Urothelium cell line (cell line): ENCODE measurements around the gene COL20A1.

Experiments used
- DNase-seq: peaks from one replicate; pipeline ENCODE4 v3.0.0; 2011; ENCODE audit warnings: low spot score, mixed read lengths
- FAIRE-seq: peaks from 2 replicates; lab custom pipeline; 2011; peaks lifted over from hg19 to GRCh38; lab: Jason Lieb, UNC

Gene COL20A1

GRCh38 chr20:63357921-63358905 is 65.2 kb downstream of the COL20A1 start:
- FAIRE-seq (no peak), DNase-seq (no peak)

- DNase-seq (no peak), FAIRE-seq (no peak)
Measured at GRCh38 chr20:63359164-63359934, 66.4 kb downstream of the COL20A1 start.

GRCh38 chr20:63359937-63360849 is 67.2 kb downstream of the COL20A1 start:
- FAIRE-seq (no peak), DNase-seq (no peak)

GRCh38 chr20:63360850-63361518 is 68.0 kb downstream of the COL20A1 start, which contains the start of gene CHRNA4:
TSS of gene CHRNA4 (minus strand) at chr20:63361349. CDS start at chr20:63361165, 184 bp downstream.
- FAIRE-seq (no peak), DNase-seq (peak; percentile 46)

- FAIRE-seq (no peak), DNase-seq (no peak)
Measured at GRCh38 chr20:63361519-63362435, 68.8 kb downstream of the COL20A1 start.

GRCh38 chr20:63362436-63363009 is 69.5 kb downstream of the COL20A1 start:
- DNase-seq (no peak), FAIRE-seq (peak; percentile 9)

GRCh38 chr20:63363013-63363957 is 70.3 kb downstream of the COL20A1 start:
- FAIRE-seq (no peak), DNase-seq (no peak)

- DNase-seq (no peak), FAIRE-seq (no peak)
Measured at GRCh38 chr20:63363981-63364561, 71.1 kb downstream of the COL20A1 start.

- FAIRE-seq (peak; percentile 32), DNase-seq (no peak)
Measured at GRCh38 chr20:63364801-63365585, 72.0 kb downstream of the COL20A1 start.

GRCh38 chr20:63365601-63366389 is 72.8 kb downstream of the COL20A1 start:
- no peak for FAIRE-seq

GRCh38 chr20:63366390-63367365 is 73.7 kb downstream of the COL20A1 start:
- FAIRE-seq (no peak), DNase-seq (no peak)

More at GRCh38 chr20:63365601-63366389, 72.8 kb downstream of the COL20A1 start:
- no peak for DNase-seq

- FAIRE-seq, result no peak
- DNase-seq, result no peak
Measured at GRCh38 chr20:63367446-63368055, 74.6 kb downstream of the COL20A1 start.

- DNase-seq (no peak), FAIRE-seq (no peak)
Measured at GRCh38 chr20:63368151-63368550, 75.2 kb downstream of the COL20A1 start.

- FAIRE-seq, result peak; percentile 85
- no peak for DNase-seq
Measured at GRCh38 chr20:63369024-63369530, 76.1 kb downstream of the COL20A1 start.
